ENCODE data around the gene SNX6.

Gene SNX6

DNA sequence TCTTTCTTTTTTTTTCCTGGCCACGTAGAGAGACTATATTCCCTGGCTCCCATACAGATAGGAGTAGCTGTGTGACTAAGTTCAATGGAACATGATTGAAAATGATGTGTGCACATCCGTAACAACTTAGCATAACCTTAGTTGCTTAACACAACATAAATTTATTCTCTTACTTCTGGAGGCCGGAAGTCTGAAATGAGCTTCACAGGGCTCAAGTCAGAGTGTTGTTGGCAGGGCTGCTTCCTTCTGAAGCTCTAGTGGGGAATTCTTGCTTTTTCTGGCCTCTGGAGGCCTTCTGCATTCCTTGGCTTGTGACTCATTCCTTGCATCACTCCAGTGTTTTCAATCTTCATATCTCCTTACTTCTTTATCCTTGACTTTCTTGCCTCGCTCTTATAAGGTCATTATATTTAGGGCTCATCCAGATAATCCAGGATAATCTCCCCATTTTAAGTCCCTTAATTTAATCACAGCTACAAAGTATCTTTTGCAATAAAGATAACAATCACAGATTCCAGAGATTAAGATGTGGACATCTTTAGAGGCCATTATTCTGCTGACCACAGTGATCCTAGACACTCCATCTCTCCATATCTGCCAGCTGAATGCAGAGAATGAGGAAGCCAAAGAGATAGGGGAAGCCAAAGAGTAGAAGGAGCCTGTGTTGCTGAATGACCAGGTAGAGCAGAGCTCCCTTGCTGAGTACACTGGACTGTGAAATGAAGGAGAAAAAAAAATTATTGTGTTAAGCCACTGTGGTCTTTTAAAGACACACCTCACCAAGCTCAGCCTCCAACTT lies 21.0 kb upstream of the SNX6 start:
- no peak for TF ChIP-seq SIN3A (IDR thresholded peaks at IDR 0.05; ENCODE audit: borderline replicate concordance, insufficient read depth, low read length)

DNA sequence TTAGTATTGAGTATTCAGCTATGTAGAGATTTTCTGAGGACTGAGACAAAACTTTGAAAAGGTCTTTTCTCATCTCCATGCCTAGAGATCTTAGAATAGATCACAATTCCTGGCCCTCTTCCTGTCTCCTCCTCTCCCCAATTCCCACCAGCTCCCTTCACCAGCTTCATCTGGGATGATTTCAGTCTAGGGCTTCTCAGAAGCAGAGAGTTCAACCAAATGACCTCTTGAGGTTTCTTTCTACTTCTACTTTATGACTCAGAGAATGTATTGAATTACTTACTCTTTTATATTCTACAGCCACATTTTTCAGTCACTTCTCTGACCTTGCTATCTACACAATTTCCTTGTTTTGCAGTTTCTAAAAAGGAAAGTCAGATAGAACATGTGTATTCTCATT lies 19.4 kb upstream of the SNX6 start:
- TF ChIP-seq, protein P1, sequence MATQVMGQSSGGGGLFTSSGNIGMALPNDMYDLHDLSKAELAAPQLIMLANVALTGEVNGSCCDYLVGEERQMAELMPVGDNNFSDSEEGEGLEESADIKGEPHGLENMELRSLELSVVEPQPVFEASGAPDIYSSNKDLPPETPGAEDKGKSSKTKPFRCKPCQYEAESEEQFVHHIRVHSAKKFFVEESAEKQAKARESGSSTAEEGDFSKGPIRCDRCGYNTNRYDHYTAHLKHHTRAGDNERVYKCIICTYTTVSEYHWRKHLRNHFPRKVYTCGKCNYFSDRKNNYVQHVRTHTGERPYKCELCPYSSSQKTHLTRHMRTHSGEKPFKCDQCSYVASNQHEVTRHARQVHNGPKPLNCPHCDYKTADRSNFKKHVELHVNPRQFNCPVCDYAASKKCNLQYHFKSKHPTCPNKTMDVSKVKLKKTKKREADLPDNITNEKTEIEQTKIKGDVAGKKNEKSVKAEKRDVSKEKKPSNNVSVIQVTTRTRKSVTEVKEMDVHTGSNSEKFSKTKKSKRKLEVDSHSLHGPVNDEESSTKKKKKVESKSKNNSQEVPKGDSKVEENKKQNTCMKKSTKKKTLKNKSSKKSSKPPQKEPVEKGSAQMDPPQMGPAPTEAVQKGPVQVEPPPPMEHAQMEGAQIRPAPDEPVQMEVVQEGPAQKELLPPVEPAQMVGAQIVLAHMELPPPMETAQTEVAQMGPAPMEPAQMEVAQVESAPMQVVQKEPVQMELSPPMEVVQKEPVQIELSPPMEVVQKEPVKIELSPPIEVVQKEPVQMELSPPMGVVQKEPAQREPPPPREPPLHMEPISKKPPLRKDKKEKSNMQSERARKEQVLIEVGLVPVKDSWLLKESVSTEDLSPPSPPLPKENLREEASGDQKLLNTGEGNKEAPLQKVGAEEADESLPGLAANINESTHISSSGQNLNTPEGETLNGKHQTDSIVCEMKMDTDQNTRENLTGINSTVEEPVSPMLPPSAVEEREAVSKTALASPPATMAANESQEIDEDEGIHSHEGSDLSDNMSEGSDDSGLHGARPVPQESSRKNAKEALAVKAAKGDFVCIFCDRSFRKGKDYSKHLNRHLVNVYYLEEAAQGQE (IDR thresholded peaks at IDR 0.05; ENCODE audit: insufficient read depth in 1 of 2, low read depth in 2 of 2, low read length in 2 of 2): no peak
- TF ChIP-seq TAF1 (IDR thresholded peaks at IDR 0.05; ENCODE audit: borderline replicate concordance, insufficient read depth, low read length) (no peak), SIN3A (IDR thresholded peaks at IDR 0.05; ENCODE audit: borderline replicate concordance, insufficient read depth, low read length) (no peak), POLR2AphosphoS5 (IDR thresholded peaks at IDR 0.05; ENCODE audit: low read depth, low read length) (no peak), FOXP2 (optimal IDR thresholded peaks at IDR 0.05; ENCODE audit: borderline replicate concordance, extremely low read depth, extremely low read length, insufficient read depth) (no peak)

DNA sequence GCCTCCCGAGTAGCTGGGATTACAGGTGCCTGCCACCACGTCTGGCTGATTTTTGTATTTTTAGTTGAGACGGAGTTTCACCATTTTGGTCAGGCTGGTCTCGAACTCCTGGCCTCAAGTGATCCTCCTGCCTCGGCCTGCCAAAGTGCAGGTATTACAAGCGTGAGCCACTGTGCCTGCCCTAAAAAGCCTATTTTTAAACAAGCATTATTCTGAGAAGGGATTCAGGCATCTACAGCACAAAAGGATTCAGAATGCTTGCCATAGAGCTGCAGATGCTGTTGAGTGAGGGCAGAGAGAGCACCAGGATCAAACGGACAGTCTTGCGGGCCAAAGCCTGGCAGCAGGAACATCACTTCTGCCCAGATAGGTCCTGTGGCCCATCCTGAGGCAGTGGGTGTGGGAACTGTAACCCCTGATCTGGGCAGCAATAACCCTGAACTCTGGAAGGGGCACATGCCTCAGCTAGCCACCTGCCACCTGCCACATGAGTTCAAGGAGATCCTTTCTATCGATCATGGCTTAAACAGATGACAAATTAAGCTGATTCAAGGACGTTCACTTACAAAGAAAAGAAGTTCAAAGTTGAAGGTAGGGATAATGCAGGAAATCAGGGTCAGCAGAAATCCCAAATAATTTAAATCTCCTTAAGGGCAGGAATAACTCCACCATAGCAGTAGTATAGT lies 16.8 kb upstream of the SNX6 start:
- TF ChIP-seq FOXP2 (optimal IDR thresholded peaks at IDR 0.05; ENCODE audit: borderline replicate concordance, extremely low read depth, extremely low read length, insufficient read depth) (no peak), POLR2AphosphoS5 (IDR thresholded peaks at IDR 0.05; ENCODE audit: low read depth, low read length) (no peak), TAF1 (IDR thresholded peaks at IDR 0.05; ENCODE audit: borderline replicate concordance, insufficient read depth, low read length) (no peak), SIN3A (IDR thresholded peaks at IDR 0.05; ENCODE audit: borderline replicate concordance, insufficient read depth, low read length) (no peak)
- TF ChIP-seq, protein P1 (IDR thresholded peaks at IDR 0.05; ENCODE audit: insufficient read depth in 1 of 2, low read depth in 2 of 2, low read length in 2 of 2): no peak

DNA sequence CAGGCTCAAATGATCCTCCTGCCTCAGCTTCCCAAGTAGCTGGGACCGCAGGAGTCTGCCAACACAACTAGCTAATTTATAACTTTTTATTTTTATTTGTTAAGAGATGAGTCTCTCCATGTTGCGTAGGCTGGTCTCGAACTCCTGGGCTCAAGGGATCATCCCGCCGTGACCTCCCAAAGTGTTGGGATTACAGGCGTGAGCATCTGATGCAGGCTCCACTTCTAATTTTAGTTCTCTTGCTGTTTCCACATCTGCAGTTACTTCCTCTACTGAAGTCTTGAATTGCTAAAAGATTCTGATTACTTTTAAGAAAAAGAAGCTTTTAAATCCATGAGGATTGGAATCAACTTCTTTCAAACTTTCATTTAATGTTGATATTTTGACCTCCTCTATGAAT lies 13.4 kb upstream of the SNX6 start:
- TF ChIP-seq SIN3A (IDR thresholded peaks at IDR 0.05; ENCODE audit: borderline replicate concordance, insufficient read depth, low read length) (no peak), FOXP2 (optimal IDR thresholded peaks at IDR 0.05; ENCODE audit: borderline replicate concordance, extremely low read depth, extremely low read length, insufficient read depth) (no peak), POLR2AphosphoS5 (IDR thresholded peaks at IDR 0.05; ENCODE audit: low read depth, low read length) (no peak), TAF1 (IDR thresholded peaks at IDR 0.05; ENCODE audit: borderline replicate concordance, insufficient read depth, low read length) (no peak)
- TF ChIP-seq, protein P1 (IDR thresholded peaks at IDR 0.05; ENCODE audit: insufficient read depth in 1 of 2, low read depth in 2 of 2, low read length in 2 of 2): no peak

DNA sequence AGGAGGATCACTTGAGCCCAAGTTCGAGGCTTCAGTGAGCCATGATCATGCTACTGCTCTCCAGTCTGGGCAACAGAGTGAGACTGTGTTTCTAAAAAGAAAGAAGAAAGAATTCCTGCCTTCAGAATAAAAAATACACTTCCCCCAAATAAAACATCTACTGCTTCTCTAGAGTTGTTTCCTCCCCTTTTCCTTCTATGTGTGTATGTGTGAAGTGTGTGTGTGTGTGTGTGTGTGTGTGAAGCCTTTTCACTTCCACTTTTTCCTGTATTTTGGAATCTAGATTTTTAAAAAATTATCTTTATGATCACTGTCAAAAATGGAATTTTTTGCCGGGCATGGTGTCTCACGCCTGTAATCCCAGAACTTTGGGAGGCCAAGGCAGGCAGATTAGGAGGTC lies 12.6 kb upstream of the SNX6 start:
- TF ChIP-seq TAF1 (IDR thresholded peaks at IDR 0.05; ENCODE audit: borderline replicate concordance, insufficient read depth, low read length): no peak
- TF ChIP-seq FOXP2 (optimal IDR thresholded peaks at IDR 0.05; ENCODE audit: borderline replicate concordance, extremely low read depth, extremely low read length, insufficient read depth): no peak
- no peak for TF ChIP-seq POLR2AphosphoS5 (IDR thresholded peaks at IDR 0.05; ENCODE audit: low read depth, low read length)
- TF ChIP-seq SIN3A (IDR thresholded peaks at IDR 0.05; ENCODE audit: borderline replicate concordance, insufficient read depth, low read length): no peak
- TF ChIP-seq, protein P1 (IDR thresholded peaks at IDR 0.05; ENCODE audit: insufficient read depth in 1 of 2, low read depth in 2 of 2, low read length in 2 of 2): no peak

Measured in PFSK-1 (cell line).